Liver (tissue), 3 donors: ENCODE results near the gene BFSP1.

Source experiments
- EGR1 ChIP-seq, 2 donors: IDR thresholded peaks; 2 replicates each; pipeline ENCODE4 v1.6.1; 2016 to 2018; ENCODE audit warnings: antibody characterized with exemption in 2 of 2, low read depth in 2 of 2
- FOXA2 ChIP-seq: IDR thresholded peaks from 2 replicates; pipeline ENCODE4 v1.6.1; 2016; ENCODE audit warnings: antibody characterized with exemption
- HNF4A ChIP-seq, 2 donors: conservative IDR thresholded peaks; 2 replicates each; pipeline ENCODE4 v1.6.1; 2016; ENCODE audit warnings: antibody characterized with exemption in 2 of 2, mild to moderate bottlenecking in 2 of 2
- RAD21 ChIP-seq, 2 donors: IDR thresholded peaks; 2 replicates each; pipeline ENCODE4 v1.6.1; 2016; ENCODE audit warnings: antibody characterized with exemption in 2 of 2, mild to moderate bottlenecking in 2 of 2
- RXRA ChIP-seq, 2 donors: IDR thresholded peaks; 2 replicates each; pipeline ENCODE4 v1.6.1; 2017 to 2018; ENCODE audit warnings: antibody characterized with exemption in 2 of 2, mild to moderate bottlenecking in 1 of 2
- TF ChIP-seq, protein P1 (sequence below): fragments of 150-350 bp; IDR thresholded peaks from 2 replicates; pipeline ENCODE4 v1.5.1; 2017; ENCODE audit warnings: improper control_type of control experiment, low read depth, low read length; ENCODE audit not compliant: missing input control
- TF ChIP-seq, protein P2 (sequence below): IDR thresholded peaks from 2 replicates; pipeline ENCODE4 v1.6.1; 2016; ENCODE audit warnings: antibody characterized with exemption, mild to moderate bottlenecking
- TF ChIP-seq, protein P3 (sequence below): IDR thresholded peaks from 2 replicates; pipeline ENCODE4 v1.6.1; 2016; ENCODE audit warnings: antibody characterized with exemption
- donor health status: healthy.
- donor health status: healthy.

DNA sequence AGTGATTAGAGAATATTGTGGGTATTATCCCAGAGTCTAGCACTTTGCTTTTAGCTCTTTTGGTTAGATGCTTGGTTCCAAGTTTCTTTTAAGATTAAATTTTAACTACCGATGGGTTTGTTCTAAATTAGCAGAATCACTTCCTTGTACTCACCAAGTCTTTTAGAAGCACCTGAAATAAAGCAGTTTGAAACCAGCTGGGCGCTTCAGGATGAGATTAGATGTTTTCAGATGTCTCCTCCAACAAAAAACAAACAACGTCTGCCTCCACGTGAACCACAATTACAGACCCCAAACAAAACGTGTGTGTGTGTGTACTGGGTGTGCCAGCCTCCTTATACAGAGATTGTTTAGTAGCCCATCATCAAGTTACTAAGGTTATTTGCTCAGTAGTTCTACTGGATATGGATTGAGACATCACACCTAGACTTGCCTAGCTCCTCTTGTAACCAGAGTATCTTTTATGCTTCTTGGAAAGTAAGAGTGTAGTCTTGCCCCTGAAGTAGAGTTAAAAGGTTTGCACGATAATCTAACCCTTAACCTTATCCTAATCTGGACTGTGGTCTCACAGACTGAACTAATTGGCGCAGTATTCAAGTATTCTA, 41.0 kb upstream of the BFSP1 start:
- TF ChIP-seq EGR1 (IDR thresholded peaks at IDR 0.05; ENCODE audit: low read depth in 2 of 2) = no peak
- TF ChIP-seq, protein P1, sequence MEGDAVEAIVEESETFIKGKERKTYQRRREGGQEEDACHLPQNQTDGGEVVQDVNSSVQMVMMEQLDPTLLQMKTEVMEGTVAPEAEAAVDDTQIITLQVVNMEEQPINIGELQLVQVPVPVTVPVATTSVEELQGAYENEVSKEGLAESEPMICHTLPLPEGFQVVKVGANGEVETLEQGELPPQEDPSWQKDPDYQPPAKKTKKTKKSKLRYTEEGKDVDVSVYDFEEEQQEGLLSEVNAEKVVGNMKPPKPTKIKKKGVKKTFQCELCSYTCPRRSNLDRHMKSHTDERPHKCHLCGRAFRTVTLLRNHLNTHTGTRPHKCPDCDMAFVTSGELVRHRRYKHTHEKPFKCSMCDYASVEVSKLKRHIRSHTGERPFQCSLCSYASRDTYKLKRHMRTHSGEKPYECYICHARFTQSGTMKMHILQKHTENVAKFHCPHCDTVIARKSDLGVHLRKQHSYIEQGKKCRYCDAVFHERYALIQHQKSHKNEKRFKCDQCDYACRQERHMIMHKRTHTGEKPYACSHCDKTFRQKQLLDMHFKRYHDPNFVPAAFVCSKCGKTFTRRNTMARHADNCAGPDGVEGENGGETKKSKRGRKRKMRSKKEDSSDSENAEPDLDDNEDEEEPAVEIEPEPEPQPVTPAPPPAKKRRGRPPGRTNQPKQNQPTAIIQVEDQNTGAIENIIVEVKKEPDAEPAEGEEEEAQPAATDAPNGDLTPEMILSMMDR = no peak
- TF ChIP-seq, protein P2, sequence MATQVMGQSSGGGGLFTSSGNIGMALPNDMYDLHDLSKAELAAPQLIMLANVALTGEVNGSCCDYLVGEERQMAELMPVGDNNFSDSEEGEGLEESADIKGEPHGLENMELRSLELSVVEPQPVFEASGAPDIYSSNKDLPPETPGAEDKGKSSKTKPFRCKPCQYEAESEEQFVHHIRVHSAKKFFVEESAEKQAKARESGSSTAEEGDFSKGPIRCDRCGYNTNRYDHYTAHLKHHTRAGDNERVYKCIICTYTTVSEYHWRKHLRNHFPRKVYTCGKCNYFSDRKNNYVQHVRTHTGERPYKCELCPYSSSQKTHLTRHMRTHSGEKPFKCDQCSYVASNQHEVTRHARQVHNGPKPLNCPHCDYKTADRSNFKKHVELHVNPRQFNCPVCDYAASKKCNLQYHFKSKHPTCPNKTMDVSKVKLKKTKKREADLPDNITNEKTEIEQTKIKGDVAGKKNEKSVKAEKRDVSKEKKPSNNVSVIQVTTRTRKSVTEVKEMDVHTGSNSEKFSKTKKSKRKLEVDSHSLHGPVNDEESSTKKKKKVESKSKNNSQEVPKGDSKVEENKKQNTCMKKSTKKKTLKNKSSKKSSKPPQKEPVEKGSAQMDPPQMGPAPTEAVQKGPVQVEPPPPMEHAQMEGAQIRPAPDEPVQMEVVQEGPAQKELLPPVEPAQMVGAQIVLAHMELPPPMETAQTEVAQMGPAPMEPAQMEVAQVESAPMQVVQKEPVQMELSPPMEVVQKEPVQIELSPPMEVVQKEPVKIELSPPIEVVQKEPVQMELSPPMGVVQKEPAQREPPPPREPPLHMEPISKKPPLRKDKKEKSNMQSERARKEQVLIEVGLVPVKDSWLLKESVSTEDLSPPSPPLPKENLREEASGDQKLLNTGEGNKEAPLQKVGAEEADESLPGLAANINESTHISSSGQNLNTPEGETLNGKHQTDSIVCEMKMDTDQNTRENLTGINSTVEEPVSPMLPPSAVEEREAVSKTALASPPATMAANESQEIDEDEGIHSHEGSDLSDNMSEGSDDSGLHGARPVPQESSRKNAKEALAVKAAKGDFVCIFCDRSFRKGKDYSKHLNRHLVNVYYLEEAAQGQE = no peak
- TF ChIP-seq FOXA2 = no peak
- TF ChIP-seq RAD21 (IDR thresholded peaks at IDR 0.05) = no peak
- TF ChIP-seq HNF4A (conservative IDR thresholded peaks at IDR 0.05) = no peak
- TF ChIP-seq RXRA (IDR thresholded peaks at IDR 0.05) = no peak
- TF ChIP-seq, protein P3, sequence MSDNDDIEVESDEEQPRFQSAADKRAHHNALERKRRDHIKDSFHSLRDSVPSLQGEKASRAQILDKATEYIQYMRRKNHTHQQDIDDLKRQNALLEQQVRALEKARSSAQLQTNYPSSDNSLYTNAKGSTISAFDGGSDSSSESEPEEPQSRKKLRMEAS = no peak
